Endothelial cell of umbilical vein (primary cell): ENCODE results near the gene SLC38A2. TPM values are rescaled to one million over a fixed set of nuclear protein-coding genes. Genes with fewer than 3 reads are reported as not detected.
A peak's percentile ranks its signal among the peaks of the same experiment; 100 is the strongest.

Source experiments
- BruUV-seq: library from RNA; stranded (reverse); fragments of 400-500 nt; replicated peaks from 2 replicates; lab custom pipeline; 2021; lab: Mats Ljungman, UMichigan
- CTCF ChIA-PET: fragments of 300-600, 350-600 bp; sonication (Branson Sonifier 250); formaldehyde crosslinking; loops from one replicate; lab custom pipeline; 2021; ENCODE audit warnings: antibody characterized with exemption, inconsistent platforms; lab: Charles Lee
- POLR2A ChIA-PET: fragments of 300-600, 350-600 bp; sonication (Branson Sonifier 250); formaldehyde crosslinking; loops from one replicate; lab custom pipeline; 2021; ENCODE audit warnings: antibody characterized with exemption, inconsistent platforms; lab: Charles Lee
- DNase-seq: peaks from one replicate; pipeline ENCODE4 v3.0.0-alpha.2; 2011; ENCODE audit warnings: low read depth, low spot score
- FAIRE-seq: peaks from 2 replicates; lab custom pipeline; 2011; peaks lifted over from hg19 to GRCh38; lab: Jason Lieb, UNC
- H2AFZ ChIP-seq: 2 replicates; pipeline ENCODE4 v1.6.0; 2012; ENCODE audit warnings: low read depth, low read length, control low read depth, inconsistent platforms
- H3K27ac ChIP-seq: 2 replicates; pipeline ENCODE4 v1.5.1; 2011; ENCODE audit warnings: low read depth, mild to moderate bottlenecking, control low read depth, low read length, moderate library complexity; ENCODE audit not compliant: insufficient read depth
- H3K27me3 ChIP-seq, 2 experiments: 2 replicates each; pipeline versions ENCODE4 v1.6.0 to v1.6.1; 2011; ENCODE audit warnings: low read length in 2 of 2, mixed read lengths in 1 of 2; ENCODE audit not compliant: control insufficient read depth in 2 of 2, insufficient read depth in 2 of 2
- H3K36me3 ChIP-seq, 2 experiments: 2 replicates in 1 of 2; 3 replicates in 1 of 2; pipeline ENCODE4 v1.5.1; 2011; ENCODE audit warnings: low read length in 2 of 2, mild to moderate bottlenecking in 1 of 2, moderate library complexity in 1 of 2; ENCODE audit not compliant: control insufficient read depth in 2 of 2, insufficient read depth in 2 of 2; ENCODE audit errors: extremely low read depth in 1 of 2
- H3K4me1 ChIP-seq: 3 replicates; pipeline ENCODE4 v1.5.1; 2011; ENCODE audit warnings: mild to moderate bottlenecking, low read length; ENCODE audit not compliant: control insufficient read depth, insufficient read depth; ENCODE audit errors: extremely low read depth
- H3K4me2 ChIP-seq: 2 replicates; pipeline ENCODE4 v1.6.1; 2011; ENCODE audit warnings: low read length, control low read depth, mixed read lengths; ENCODE audit not compliant: insufficient read depth
- H3K4me3 ChIP-seq, 3 experiments: fragments of 200-600 bp in 1 of 3; sonication (generic), shearing (Covaris generic) in 1 of 3; replicated peaks in 1 of 3; 2 replicates each; pipeline ENCODE4 v1.5.1; 2011 to 2016; ENCODE audit warnings: control low read depth in 3 of 3, low read length in 3 of 3, mild to moderate bottlenecking in 2 of 3, inconsistent platforms in 1 of 3, low read depth in 1 of 3, moderate library complexity in 1 of 3; ENCODE audit not compliant: insufficient read depth in 1 of 3
- H3K79me2 ChIP-seq: 2 replicates; pipeline ENCODE4 v1.6.0; 2012; ENCODE audit warnings: low read length, inconsistent platforms; ENCODE audit not compliant: control insufficient read depth, insufficient read depth
- H3K9ac ChIP-seq: replicated peaks from 2 replicates; pipeline ENCODE3; 2011; ENCODE audit warnings: low read length, control low read depth; ENCODE audit not compliant: insufficient read depth; ENCODE audit errors: extremely low read depth
- H3K9me1 ChIP-seq: replicated peaks from 3 replicates; pipeline ENCODE4 v1.6.0; 2011; ENCODE audit warnings: mild to moderate bottlenecking, low read length; ENCODE audit not compliant: control insufficient read depth, insufficient read depth; ENCODE audit errors: extremely low read depth
- H3K9me3 ChIP-seq: replicated peaks from 2 replicates; pipeline ENCODE4 v1.5.1; 2012; ENCODE audit warnings: low read length, inconsistent platforms; ENCODE audit not compliant: control insufficient read depth, insufficient read depth
- H4K20me1 ChIP-seq: replicated peaks from 2 replicates; pipeline ENCODE3; 2011; ENCODE audit warnings: mild to moderate bottlenecking, low read length; ENCODE audit not compliant: control insufficient read depth, insufficient read depth; ENCODE audit errors: extremely low read depth
- FOS ChIP-seq: IDR thresholded peaks from 2 replicates; pipeline ENCODE4 v1.6.1; 2011; ENCODE audit warnings: mild to moderate bottlenecking, low read length, moderate library complexity, borderline replicate concordance; ENCODE audit not compliant: insufficient read depth
- GATA2 ChIP-seq: IDR thresholded peaks from 2 replicates; pipeline ENCODE4 v1.7.0; 2011; ENCODE audit warnings: low read depth, mild to moderate bottlenecking, moderate library complexity, mixed read lengths, low read length; ENCODE audit not compliant: insufficient read length, insufficient read depth
- POLR2A ChIP-seq: IDR thresholded peaks from 2 replicates; pipeline ENCODE4 v1.6.1; 2012; ENCODE audit warnings: low read depth, mild to moderate bottlenecking, control low read depth, low read length
- dilution Hi-C: fragments of 300-500 bp; cut with MboI; formaldehyde crosslinking; loops from one replicate; pipeline ENCODE4 v1.15.0; 2019; ENCODE audit warnings: low sequenced_read_pairs; ENCODE audit not compliant: extremely low pct_ligation_motif_present
- intact Hi-C: fragments of 100-400 bp; cut with micrococcal nuclease; formaldehyde crosslinking; loops from one replicate; pipeline ENCODE4 v1.10.0; 2022
- polyA plus RNA-seq, 4 experiments: library from polyadenylated mRNA; depleted of rRNA in 3 of 4; stranded (reverse) in 3 of 4; unstranded in 1 of 4; fragments of >200 nt; gene quantifications; 2 replicates each; pipeline versions ENCODE4 v1.2.1 to v1.2.3, GENCODE V29; 2011 to 2012; ENCODE audit warnings: missing spikeins in 1 of 4
- total RNA-seq: library from RNA; stranded (reverse); gene quantifications from 2 replicates; pipeline ENCODE4 v1.2.3, GENCODE V29; 2021

Gene SLC38A2
- total and polyA plus RNA-seq, 2 donors (not counting 3 experiments of a cell fraction or from before 2014, with no cell fraction given) = 267 to 427 TPM

- Histone ChIP-seq H3K9ac (no peak overlapping the region), H2AFZ (no peak overlapping the region), H3K36me3 (no peaks in the 10 kb centered on the region), H3K4me2 (peak overlapping the region; percentile 5), H3K4me1 (peaks cover 65% of the 10 kb centered on the region), H4K20me1 (no peaks in the 10 kb centered on the region), H3K79me2 (peaks cover 11% of the 10 kb centered on the region), H3K9me3 (no peaks in the 10 kb centered on the region), H3K4me3 (no peak overlapping the region), H3K9me1 (no peaks in the 10 kb centered on the region), H3K27ac (peak overlapping the region; percentile 15), H3K27me3 (no peaks in the 10 kb centered on the region)
- ChIA-PET CTCF (no interaction called here), POLR2A (no interaction called here)
- no TSS peak for BruUV-seq
- TF ChIP-seq FOS = no peak
- TF ChIP-seq GATA2 = peak; percentile 31
- DNase-seq (peak; percentile 49), FAIRE-seq (no peak)
- dilution Hi-C loops = no loop called here
- intact Hi-C loops = no loop called here
Observed at GRCh38 chr12:46389031-46389616, 16.6 kb upstream of the SLC38A2 start.

DNA sequence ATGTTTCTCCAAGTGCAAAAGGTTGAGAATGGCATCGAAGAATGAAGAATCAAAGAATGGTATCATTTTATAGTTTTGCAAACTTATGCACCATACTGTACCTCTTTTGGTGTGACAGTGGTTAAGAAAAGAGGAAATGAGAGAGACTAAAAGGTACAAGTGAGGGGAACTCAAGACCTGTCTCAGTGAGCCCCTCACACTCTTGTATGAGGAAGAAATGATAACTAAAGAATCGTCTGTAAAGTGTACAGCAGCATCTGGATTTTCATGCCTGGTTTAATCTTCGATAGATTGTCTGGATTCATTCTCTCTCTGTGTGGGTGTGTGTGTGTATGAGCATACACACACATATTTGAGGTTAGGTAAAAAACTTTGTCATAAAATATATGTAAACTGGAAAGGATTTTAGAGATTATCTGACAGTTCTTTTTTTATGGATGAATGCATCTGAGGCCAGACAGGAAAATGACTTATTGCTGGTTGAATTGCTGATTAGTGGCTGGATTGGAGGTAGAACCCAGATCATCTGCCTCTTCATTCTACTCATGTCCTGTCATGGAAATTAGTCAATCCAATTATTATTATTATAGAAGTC lies 16.0 kb upstream of the SLC38A2 start:
- BruUV-seq = no TSS peak
- POLR2A ChIA-PET = no interaction called here
- dilution Hi-C loops (no loop called here), intact Hi-C loops (no loop called here)
- H3K79me2 ChIP-seq = peaks cover 11% of the 10 kb centered on the region
- FAIRE-seq (no peak), DNase-seq (peak; percentile 20)
- H3K9me1 ChIP-seq = no peaks in the 10 kb centered on the region
- H4K20me1 ChIP-seq = no peaks in the 10 kb centered on the region
- H3K36me3 ChIP-seq = no peaks in the 10 kb centered on the region
- CTCF ChIA-PET = no interaction called here
- H2AFZ ChIP-seq = no peak overlapping the region
- H3K9me3 ChIP-seq = no peaks in the 10 kb centered on the region
- H3K4me1 ChIP-seq = peaks cover 65% of the 10 kb centered on the region
- no peak for TF ChIP-seq POLR2A
- TF ChIP-seq FOS = peak; percentile 37
- TF ChIP-seq GATA2 = peak; percentile 30
- no peak overlapping the region for H3K4me2 ChIP-seq
- H3K27ac ChIP-seq = peak overlapping the region; percentile 15
- H3K4me3 ChIP-seq = no peak overlapping the region
- no peaks in the 10 kb centered on the region for H3K27me3 ChIP-seq
- no peak overlapping the region for H3K9ac ChIP-seq
